Measurements from ENCODE around the gene POLR3H.
A peak's percentile ranks its signal among the peaks of the same experiment; 100 is the strongest.

POLR3H gene

DNA sequence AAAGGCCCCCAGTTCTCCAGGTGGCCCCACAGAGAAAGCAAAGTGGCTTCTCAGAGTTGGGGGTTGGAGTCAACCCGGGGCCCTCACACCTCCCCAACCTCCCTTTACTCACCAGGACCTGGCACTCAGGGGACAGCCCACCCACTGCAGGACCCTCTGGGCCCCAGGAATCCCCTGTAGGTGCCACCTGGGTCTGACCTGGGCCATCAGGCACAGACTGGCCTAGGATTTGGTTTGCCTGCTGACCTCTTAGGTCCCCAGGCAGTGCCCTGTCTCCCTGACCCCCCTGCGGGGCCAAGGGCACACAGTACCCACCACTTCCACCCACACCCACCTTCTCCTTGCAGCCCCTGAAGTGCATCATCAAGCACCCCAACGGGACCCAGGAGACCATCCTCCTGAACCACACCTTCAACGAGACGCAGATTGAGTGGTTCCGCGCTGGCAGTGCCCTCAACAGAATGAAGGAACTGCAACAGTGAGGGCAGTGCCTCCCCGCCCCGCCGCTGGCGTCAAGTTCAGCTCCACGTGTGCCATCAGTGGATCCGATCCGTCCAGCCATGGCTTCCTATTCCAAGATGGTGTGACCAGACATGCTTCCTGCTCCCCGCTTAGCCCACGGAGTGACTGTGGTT is 16.0 kb downstream of the POLR3H start:
- DNase-seq (ENCODE audit: low read depth) = no peak
- TF ChIP-seq, protein P1, sequence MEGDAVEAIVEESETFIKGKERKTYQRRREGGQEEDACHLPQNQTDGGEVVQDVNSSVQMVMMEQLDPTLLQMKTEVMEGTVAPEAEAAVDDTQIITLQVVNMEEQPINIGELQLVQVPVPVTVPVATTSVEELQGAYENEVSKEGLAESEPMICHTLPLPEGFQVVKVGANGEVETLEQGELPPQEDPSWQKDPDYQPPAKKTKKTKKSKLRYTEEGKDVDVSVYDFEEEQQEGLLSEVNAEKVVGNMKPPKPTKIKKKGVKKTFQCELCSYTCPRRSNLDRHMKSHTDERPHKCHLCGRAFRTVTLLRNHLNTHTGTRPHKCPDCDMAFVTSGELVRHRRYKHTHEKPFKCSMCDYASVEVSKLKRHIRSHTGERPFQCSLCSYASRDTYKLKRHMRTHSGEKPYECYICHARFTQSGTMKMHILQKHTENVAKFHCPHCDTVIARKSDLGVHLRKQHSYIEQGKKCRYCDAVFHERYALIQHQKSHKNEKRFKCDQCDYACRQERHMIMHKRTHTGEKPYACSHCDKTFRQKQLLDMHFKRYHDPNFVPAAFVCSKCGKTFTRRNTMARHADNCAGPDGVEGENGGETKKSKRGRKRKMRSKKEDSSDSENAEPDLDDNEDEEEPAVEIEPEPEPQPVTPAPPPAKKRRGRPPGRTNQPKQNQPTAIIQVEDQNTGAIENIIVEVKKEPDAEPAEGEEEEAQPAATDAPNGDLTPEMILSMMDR (IDR thresholded peaks at IDR 0.05; ENCODE audit: control insufficient read depth, insufficient read depth, low read depth, low read length, missing control alignments) = no peak
- no peak overlapping the region for H3K4me3 ChIP-seq (ENCODE audit: control insufficient read depth, low read depth, low read length)

DNA sequence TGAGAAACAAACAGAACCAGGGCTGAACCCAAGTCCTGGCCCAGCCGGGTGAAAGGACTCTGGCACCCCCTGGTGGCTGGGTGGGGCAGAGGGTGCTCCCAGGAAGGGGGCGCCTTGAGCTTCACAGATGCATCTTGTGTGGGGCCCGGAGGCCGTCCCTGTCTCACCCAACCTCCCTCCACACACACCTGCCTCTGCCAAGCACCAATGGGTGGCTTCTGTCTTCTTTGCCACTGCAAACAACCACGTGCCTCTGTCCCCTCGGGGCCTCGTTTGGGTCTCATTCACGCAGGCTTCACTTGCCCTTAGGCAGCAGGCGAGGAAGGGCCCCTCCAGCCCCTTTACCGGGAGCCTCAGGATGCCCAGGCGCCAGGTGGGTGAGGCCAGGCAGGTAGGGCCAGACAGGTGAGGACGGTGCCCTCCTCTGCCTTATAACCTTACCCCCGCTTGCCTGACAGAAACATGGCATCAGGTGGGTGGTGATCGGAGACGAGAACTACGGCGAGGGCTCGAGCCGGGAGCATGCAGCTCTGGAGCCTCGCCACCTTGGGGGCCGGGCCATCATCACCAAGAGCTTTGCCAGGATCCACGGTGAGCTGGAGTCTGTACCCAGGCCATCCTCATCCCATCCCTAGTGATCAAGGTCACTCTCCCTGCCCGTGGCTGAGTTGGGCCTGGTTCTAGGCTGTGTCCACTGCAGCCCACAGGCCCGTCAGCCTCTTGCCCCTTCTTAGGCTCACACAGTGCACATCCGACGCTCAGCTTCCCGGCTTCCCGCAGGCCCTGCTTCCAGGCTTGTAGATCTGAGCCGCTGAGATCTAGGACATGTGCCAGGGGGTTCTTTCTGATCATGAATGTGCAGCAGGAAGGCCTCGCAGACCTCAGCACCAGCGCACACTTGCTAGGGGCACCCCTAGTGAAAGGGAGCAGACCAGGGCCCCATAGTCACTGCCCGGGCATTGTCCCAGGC is 17.2 kb downstream of the POLR3H start:
- TF ChIP-seq, protein P1 (IDR thresholded peaks at IDR 0.05; ENCODE audit: control insufficient read depth, insufficient read depth, low read depth, low read length, missing control alignments) = peak; percentile 88
- no peak for DNase-seq (ENCODE audit: low read depth)

DNA sequence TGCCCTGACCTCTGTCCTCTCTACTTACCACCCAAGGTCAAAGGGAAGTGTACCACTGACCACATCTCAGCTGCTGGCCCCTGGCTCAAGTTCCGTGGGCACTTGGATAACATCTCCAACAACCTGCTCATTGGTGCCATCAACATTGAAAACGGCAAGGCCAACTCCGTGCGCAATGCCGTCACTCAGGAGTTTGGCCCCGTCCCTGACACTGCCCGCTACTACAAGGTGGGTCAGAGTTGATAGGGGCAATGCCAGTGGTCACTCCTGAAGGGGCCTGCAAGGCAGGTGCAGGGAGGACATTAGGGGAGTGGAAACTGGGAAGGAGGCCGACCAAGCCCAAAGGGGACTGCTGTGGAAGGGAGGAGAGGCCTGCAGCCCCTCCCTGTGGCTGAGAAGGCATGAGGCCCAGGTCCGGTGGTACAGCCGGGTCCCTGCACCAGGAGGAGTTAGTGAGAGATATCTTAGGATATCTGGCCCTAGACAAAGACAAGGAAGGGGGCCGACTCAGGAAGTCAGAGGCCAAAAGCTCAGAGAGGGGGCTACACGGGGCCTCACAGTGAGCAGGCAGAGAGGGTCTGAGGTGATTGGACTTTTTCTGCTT is 17.9 kb downstream of the POLR3H start:
- TF ChIP-seq, protein P1 (IDR thresholded peaks at IDR 0.05; ENCODE audit: control insufficient read depth, insufficient read depth, low read depth, low read length, missing control alignments) = no peak
- DNase-seq (ENCODE audit: low read depth) = no peak
- H3K4me3 ChIP-seq (ENCODE audit: control insufficient read depth, low read depth, low read length) = no peak overlapping the region

More for the DNA sequence above, 17.2 kb downstream of the POLR3H start:
- H3K4me3 ChIP-seq (ENCODE audit: control insufficient read depth, low read depth, low read length) = no peak overlapping the region

DNA sequence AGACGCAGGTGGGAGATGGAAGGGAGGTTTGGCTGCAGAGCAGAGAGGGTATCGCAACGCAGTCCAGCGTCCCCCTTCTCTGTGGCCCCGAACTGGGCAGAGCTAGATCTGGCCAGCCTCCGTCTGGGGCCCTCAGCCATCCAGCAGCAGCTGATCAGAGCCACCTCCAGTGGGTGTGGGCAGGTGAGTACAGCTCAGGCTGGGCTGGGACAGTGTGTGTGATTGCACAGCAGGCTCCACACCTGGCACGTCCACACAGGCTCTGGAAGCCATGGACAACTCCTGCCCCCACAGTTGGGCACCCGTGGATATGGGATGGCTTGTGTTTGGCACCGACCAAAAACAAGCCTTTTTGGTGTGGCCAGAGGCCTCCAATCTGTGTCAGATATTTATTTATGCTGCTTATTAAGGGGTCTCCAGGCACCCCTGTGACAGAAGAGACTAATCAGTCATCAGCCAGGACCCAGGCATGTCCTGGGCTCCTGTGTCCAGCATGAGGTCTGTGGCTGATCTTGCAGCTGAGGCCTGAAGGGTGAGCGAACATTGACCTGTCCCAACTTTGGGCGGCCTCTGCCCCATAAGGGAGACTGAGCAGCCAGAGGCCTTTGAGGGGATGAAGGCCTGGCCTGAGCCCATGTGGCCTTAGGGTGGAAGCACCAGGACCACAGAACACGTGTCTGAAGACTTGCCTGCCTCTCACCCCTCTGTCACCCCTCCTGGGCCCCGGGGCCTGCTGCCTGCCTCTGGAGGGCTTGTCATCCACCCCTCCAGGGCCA is 18.6 kb downstream of the POLR3H start:
- TF ChIP-seq, protein P1 (IDR thresholded peaks at IDR 0.05; ENCODE audit: control insufficient read depth, insufficient read depth, low read depth, low read length, missing control alignments) = no peak
- H3K4me3 ChIP-seq (ENCODE audit: control insufficient read depth, low read depth, low read length) = no peak overlapping the region
- DNase-seq (ENCODE audit: low read depth) = no peak

GRCh38 chr22:41524809-41525449 is 19.3 kb downstream of the POLR3H start:
- no peak overlapping the region for H3K4me3 ChIP-seq (ENCODE audit: control insufficient read depth, low read depth, low read length)
- TF ChIP-seq, protein P1 (IDR thresholded peaks at IDR 0.05; ENCODE audit: control insufficient read depth, insufficient read depth, low read depth, low read length, missing control alignments) = no peak
- DNase-seq (ENCODE audit: low read depth) = no peak
